GM21825 (cell line): ENCODE data around the gene PRR7.
"Not testable (repeated sequence)": the region's sequence is repeated elsewhere in the genome, so short reads cannot be mapped to it uniquely, and the experiment has no call there.

Source experiments
- ATAC-seq: cut with Tn5 transposase; IDR thresholded peaks from one replicate; pipeline ENCODE4 v1.9.1; 2021; ENCODE audit warnings: mild to moderate bottlenecking, moderate library complexity; ENCODE audit not compliant: unreplicated experiment

The PRR7 gene

DNA sequence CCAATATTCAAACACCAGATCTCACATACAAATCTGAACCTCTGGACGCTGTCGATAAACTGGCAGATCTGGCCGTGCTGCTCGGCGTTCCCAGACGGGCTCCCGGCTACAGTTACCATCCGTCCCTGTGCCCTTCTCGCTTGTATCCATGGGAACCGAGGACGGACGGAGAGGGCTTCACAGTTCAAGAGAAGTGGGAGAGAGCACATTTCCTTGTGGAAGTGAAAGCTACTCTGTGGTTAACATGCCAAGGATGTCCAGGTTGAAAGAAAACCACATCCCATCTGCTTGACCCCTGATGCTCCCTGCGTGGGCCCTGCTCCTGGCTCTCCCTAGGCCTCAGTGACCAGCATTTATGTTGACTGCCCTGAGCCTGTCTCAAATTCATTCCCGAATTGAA is 33.2 kb downstream of the PRR7 start:
- no peak for ATAC-seq

DNA sequence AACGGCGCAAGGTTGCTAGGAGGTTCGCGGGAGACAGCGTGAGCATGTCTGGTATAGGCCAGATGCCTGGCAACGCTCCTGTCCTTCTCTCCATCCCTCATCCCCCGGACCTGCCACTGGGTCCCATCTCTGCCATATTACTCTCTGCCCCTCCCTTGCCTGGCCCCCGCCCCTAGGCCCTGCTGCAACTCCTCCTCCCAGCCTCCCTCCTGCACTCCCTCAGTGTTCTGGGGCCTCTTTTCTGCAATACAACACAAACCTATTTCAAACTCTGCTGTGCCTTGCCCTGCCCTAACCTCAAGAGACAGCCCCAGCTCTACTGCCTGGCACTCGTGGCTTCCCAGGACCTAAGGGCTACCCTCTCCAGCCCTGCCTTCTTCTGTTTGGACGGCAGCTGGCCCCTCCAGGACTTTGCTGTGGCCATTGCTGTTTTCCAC is 35.8 kb downstream of the PRR7 start:
- no peak for ATAC-seq

- no peak for ATAC-seq
Observed at GRCh38 chr5:177483042-177483441, 36.4 kb downstream of the PRR7 start.

- ATAC-seq = no peak
Observed at GRCh38 chr5:177483994-177484901, 37.6 kb downstream of the PRR7 start.

DNA sequence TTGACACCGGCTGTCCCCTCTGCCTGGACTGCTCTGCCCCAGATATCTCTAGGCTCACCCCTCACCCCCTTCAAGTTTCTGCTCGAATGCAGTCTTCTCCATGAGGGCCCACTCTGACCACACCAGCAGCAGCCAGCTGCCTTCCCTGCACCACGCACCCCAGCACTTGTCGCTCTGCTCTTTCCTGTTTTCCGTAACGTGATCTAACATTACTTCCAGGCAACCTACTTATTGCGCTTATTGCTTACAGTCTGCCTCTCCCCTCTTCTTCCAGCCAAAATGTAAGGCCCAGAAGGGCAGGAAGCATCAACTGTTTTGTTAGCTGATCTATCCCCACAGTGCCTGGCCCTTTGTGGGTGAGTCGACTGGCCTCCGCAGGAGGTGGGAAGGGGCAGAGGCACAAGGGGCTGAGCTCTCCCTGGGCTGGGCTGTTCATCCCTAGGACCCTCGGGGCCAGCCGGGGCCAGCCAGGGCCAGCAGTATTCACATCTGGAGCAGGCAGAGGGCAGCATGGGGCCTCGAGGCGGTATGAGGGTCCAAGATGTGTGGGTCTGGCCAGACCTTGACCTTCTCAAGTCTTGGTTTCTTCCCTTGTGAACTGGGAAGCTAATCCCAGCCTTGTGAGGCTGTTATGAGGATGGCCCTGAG is 38.4 kb downstream of the PRR7 start:
- no peak for ATAC-seq

GRCh38 chr5:177485753-177486152 is 39.1 kb downstream of the PRR7 start:
- ATAC-seq = not testable (repeated sequence)

GRCh38 chr5:177486256-177486655 is 39.6 kb downstream of the PRR7 start:
- ATAC-seq = no peak

DNA sequence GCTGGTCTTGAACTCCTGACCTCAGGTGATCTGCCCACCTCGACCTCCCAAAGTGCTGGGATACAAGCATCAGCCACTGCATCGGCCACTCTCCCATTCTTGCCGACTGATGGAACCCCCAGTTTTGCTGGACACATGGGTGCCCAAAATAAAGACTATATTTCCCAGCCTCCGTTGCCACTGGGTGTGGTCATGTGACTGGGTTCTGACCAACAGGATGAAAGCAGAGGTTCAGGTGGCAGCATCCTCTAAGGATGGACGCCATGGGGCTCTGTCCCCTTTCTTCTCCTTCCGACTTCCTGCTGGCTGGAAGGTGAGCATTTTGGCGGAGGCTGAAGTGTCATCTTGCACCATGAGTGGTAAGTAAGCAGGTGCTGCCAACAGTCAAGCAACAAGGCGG is 40.5 kb downstream of the PRR7 start:
- ATAC-seq = no peak

GRCh38 chr5:177487975-177488374 is 41.4 kb downstream of the PRR7 start:
- ATAC-seq = no peak

DNA sequence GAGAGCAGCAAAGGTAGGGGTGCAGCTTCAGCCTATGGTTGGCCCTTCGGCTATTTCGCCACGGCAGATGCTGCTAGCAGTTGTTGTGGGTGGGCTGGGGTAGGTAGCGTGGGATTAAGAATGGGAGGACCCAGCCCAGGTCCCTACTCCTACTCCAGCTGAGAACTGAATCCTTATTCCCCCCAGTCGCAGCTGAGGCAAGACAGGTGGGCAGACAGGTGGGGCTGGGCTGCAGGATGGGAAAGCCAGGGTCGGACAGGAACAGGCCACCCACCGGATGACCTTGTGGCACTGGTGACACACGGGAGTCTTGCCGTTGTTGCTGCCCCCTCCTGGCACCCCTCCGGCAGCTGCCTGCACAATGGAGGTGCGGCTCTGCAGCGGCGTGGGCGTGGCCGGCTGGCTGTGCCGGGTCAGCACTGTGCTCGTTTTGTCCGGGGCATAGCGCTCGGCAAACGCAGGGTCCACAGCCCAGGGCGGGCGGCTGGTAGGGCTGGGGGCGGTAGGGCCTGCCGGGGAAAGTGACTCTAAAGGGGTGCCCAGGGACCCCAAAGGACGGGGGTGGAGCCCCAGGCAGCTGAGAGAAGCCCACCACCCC is 42.6 kb downstream of the PRR7 start:
- ATAC-seq = no peak

DNA sequence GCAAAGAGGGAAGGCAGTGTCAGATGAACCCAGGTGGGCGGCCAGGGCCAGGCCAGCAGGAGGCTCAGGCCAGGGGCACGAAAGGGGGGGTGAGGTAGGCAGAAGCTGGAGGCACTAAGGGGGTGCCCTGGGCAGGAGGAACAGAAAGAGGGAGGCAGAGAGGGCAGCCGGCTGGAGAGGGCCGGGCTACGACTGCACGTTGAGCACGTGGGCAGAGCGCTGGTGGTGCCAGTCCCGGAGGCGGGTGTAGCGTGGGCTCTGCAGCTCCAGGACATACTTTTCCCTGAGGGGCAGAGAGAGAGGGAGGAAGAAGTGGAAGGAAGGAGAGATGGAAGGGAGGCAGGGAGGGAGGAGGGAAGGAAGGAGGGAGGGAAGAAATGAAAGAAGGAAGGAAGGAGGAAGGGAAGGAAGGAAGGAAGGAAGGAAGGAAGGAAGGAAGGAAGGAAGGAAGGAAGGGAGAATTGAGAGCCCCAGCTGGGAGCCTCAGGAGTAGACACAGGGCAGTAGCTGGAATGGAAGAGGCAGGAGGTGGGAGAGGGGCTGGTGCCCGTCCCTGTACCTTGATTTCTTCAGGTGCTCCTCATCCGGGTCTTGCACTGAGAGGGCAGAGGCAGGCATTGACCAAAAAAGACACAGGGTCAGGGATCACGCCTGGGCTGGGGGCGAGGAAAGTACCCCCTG is 43.8 kb downstream of the PRR7 start:
- no peak for ATAC-seq

DNA sequence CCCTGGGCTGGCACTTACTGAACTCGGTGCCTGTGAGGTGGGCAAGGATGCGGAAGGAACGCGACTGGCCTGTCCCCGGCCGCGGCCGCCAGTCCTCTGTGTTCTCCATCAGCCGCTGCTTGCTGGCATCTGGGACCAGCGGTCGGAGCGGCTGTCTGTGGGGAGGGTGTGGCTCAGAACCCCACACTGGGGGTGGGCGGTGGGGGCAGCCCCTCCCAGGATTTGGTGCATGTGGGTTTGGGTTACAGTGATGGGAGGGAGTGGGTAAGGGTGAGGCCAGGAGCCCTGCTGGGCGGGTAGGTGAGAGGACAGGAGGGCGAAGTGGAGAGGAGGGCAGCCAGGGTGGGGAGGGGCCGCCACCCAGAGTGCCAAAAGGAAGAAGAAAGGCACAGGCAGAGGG is 44.4 kb downstream of the PRR7 start:
- no peak for ATAC-seq

- ATAC-seq = no peak
Observed at GRCh38 chr5:177491429-177491945, 44.9 kb downstream of the PRR7 start.

DNA sequence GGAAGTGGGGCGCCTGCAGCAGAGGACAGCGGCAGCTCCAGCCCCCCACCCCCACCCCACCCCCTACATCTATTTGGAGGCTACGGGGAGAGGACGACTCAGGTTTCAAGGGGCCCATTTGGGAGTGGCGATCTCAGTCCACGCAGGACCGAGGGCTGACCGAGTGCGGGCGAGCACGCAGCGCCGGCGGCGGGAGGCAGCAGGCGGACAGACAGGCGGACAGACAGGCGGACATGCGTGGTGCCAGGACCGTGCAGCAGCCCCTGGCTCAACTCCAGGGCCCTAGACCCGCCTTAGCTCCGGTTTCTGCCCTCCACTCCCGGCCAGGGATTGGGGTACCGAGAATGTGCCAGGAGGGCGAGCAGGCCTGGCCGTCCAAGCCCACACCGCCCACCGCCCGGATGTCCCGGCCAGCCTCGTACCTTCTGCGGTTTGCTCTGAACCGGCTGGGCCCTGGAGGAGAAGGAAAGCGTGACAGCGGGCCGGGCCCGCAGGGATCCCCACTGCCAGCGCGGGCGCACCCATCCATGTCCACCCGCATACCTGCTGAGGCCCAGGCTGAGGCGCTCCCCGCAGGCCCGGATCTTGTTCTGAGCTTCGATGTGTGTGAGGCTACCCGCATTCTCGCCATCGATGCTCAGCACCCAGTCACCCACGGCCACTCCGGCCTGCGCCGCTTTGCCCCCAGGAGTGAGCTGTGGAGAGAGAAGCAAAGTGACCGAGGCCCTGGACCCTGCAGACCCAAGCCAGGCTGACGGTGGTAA is 45.6 kb downstream of the PRR7 start:
- no peak for ATAC-seq

DNA sequence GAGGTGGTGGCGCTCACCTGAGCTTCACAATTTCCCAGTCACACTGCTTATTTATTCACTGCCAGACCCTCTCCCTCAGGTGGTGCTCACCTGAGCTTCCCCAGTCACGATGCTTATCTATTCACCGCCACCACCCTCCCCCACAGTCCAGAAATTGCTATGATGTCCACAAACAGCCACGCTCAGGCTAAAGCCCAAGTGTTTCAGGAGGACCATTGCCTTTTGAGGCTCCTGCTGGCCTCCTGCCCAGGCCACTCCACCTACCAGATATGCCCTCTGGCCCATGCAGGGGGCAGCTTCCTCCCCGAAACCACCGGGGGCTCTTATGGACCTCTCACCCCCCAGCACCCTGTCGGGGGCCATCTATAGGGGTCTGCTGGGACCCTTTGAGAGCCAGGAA is 46.2 kb downstream of the PRR7 start:
- ATAC-seq = no peak

DNA sequence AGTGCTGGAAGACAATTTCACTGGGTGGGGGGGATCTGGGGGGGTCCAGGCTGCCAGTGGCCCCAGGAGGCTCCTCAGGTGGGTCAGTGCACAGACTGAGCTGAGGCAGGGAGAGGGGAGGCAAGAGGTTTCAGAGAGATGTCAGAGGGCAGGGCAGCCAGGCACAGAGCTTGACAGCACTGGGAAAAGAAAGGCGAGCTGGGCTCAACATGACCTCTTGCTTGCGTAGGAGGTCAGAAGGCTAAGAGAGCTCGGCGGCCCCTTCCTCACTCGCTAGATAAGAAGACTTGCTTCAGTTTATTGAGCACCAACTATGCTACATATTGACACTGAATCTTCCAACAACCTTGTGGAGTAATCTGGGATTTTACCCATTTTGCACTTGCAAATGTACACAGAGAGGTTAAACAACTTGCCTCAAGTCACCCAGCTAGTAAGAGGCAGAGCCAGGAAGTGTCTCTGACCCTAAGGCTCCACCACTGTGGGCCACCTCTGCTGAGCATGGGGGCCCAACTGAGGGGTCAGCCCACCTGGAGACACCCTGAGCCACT is 47.3 kb downstream of the PRR7 start:
- ATAC-seq = no peak

GRCh38 chr5:177494346-177495195 is 48.0 kb downstream of the PRR7 start:
- no peak for ATAC-seq

DNA sequence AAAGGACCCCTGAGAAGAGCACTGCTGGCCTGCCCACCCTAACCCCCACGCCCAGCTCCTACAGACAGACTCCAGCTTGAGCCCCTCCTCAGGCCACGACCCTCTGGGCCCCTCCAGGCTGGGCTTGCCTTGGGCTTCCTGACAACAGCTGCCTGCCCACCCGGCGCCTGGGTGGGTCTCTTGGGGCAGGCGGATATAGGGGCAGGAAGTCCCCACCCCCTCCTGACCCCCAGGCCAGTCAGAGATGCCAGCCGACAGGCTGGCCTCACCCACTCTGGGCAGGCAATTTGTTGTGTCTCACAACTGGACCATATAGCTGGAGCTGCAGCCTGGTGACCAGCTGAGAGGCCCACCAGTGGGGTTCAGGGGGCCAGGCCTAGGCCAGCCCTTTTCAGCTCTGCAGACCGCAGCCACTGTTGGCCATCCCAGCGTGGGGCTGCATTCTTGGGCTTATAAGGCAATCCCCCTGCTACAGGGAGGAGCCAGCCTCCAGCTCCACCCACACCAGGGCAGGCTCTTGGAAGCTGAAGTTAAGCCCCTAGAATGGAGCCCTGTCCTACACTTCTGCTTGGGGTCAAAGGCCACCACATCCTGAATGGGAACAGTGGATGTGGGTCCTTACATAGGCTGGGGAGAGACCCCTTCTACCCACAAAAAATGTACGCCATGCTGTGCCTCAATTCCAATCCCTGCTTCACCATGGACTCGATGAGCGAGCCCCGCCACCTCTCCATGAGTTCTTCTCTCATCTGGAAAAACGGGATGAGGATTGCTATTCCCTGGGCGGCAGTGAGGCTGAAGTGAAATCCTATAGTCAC is 48.8 kb downstream of the PRR7 start:
- ATAC-seq = no peak
